K562 treated with DMSO at 1 percent for 12 hours (cell line): ENCODE results near the gene CD82. TPM values are rescaled to one million over a fixed set of nuclear protein-coding genes. Genes with fewer than 3 reads are reported as not detected.

Source experiments
- total RNA-seq: library from RNA; unstranded; fragments of 300-600 nt; gene quantifications from 2 replicates; pipeline ENCODE4 v1.2.3, GENCODE V29; 2022; ENCODE audit not compliant: insufficient read depth

The CD82 gene, protein sequence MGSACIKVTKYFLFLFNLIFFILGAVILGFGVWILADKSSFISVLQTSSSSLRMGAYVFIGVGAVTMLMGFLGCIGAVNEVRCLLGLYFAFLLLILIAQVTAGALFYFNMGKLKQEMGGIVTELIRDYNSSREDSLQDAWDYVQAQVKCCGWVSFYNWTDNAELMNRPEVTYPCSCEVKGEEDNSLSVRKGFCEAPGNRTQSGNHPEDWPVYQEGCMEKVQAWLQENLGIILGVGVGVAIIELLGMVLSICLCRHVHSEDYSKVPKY
- total RNA-seq = 5.4 and 8.5 TPM in 2 replicates

GRCh38 chr11:44565211-44565952 is at the start of gene CD82:
CD82 (plus strand) TSS chr11:44565663; CDS start chr11:44594663, 29,000 bp downstream.

Other genes with a start within 250 kb of the CD82 start
- gene TSPAN18, start 161.3 kb downstream of the CD82 start, total RNA-seq = 0.83 and 3.5 TPM in 2 replicates